Measurements from ENCODE around the gene HNRNPF. TPM values are rescaled to one million over a fixed set of nuclear protein-coding genes. Genes with fewer than 3 reads are reported as not detected.
A peak's percentile ranks its signal among the peaks of the same experiment; 100 is the strongest.

HNRNPF gene
- total RNA-seq, 2 experiments from 2014 or later: 477 to 494 TPM

GRCh38 chr10:43419997-43420368, 11.0 kb upstream of the HNRNPF start:
- H3K4me1 Mint-ChIP-seq: peaks cover 48% of the 10 kb centered on the region
- peak overlapping the region; percentile 62 for H3K4me3 Mint-ChIP-seq
- H3K36me3 Mint-ChIP-seq (ENCODE audit: low read depth): peaks cover 3% of the 10 kb centered on the region
- H3K9me3 Mint-ChIP-seq: no peaks in the 10 kb centered on the region
- CTCF ChIA-PET: interaction anchor here (0.9 to 3.1 kb wide), 4 partner anchors 10 to 29 kb away, joined by 3 to 14 read pairs (median 8); partner anchors contain the start of genes HNRNPF and ZNF487
- peak overlapping the region; percentile 97 for H3K27ac Mint-ChIP-seq
- DNase-seq: no peak
- no peaks in the 10 kb centered on the region for H3K27me3 Mint-ChIP-seq
- POLR2A ChIA-PET: interaction anchor here (0.7 to 5.3 kb wide), 14 partner anchors 8 to 300 kb away, joined by 3 to 197 read pairs (median 6); partner anchors contain the start of genes CSGALNACT2, HNRNPF and ZNF487

DNA sequence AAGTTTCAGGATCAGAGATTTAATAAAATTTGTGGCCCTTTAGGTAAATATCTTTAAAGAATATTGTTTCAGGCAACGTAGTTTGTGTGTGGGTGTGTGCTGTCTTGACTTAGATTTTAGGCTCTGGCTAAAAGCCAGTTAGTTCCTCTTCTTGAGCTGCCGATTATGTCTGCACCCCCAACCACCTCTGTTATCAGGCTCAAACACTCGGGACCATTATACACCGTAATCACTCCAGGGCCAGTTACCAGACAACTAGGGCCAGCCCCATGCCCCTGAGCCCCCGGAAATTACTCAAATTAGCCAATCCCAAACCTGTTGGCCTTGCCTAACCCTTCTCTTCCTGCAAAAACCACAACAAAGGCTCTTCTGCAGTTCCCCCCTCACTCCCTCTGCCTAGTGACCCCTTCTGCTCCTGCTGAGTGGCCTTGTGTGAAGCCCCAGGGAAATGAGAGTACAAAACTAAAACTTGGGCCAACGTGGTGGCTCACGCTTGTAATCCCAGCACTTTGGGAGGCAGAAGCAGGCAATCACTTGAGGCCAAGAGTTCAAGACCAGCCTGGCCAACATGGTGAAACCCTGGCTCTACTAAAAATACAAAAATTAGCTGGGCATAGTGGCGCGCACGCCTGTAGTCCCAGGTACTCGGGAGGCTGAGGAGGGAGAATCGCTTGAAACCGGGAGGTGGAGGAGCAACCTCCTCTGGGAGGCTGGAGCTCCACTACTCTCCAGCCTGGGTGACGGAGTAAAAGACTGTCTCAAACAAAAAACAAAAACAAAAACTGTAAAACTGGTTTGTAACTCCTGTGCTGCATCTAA, 9.2 kb upstream of the HNRNPF start:
- Mint-ChIP-seq H3K4me3 (peak overlapping the region; percentile 58), H3K27me3 (no peaks in the 10 kb centered on the region), H3K9me3 (no peaks in the 10 kb centered on the region), H3K4me1 (peaks cover 48% of the 10 kb centered on the region), H3K36me3 (ENCODE audit: low read depth) (peaks cover 3% of the 10 kb centered on the region), H3K27ac (peak overlapping the region; percentile 97)
- ChIA-PET CTCF (interaction anchor here (0.7 to 3.1 kb wide), 4 partner anchors 8 to 43 kb away, joined by 3 to 14 read pairs (median 8); partner anchors contain the start of genes HNRNPF and ZNF487), POLR2A (interaction anchor here (1.1 to 5.3 kb wide), 9 partner anchors 9 to 280 kb away, joined by 3 to 197 read pairs (median 6); partner anchors contain the start of genes CSGALNACT2, HNRNPF and ZNF487)
- peak; percentile 62 for DNase-seq

- no peak overlapping the region for H3K27ac Mint-ChIP-seq
Observed at GRCh38 chr10:43415544-43415943, 6.6 kb upstream of the HNRNPF start.

GRCh38 chr10:43411536-43411935, 2.5 kb upstream of the HNRNPF start:
- Mint-ChIP-seq H3K36me3 (ENCODE audit: low read depth) (peaks cover 16% of the 10 kb centered on the region), H3K27me3 (no peaks in the 10 kb centered on the region), H3K4me1 (peaks cover 28% of the 10 kb centered on the region), H3K4me3 (no peak overlapping the region), H3K9me3 (no peaks in the 10 kb centered on the region), H3K27ac (no peak overlapping the region)
- ChIA-PET CTCF (interaction anchor here (2.7 kb wide), 1 partner anchor 16 kb away, joined by 11 read pairs; no protein-coding TSS in a partner anchor), POLR2A (interaction anchor here (1.1 to 8.5 kb wide), 4 partner anchors 8 to 31 kb away, joined by 4 to 197 read pairs (median 102); partner anchors contain the start of gene ZNF487)
- no peak for DNase-seq

More at GRCh38 chr10:43415544-43415943, 6.6 kb upstream of the HNRNPF start:
- peaks cover 50% of the 10 kb centered on the region for H3K4me1 Mint-ChIP-seq
- H3K9me3 Mint-ChIP-seq: no peaks in the 10 kb centered on the region
- H3K27me3 Mint-ChIP-seq: no peaks in the 10 kb centered on the region
- no peak overlapping the region for H3K4me3 Mint-ChIP-seq
- H3K36me3 Mint-ChIP-seq (ENCODE audit: low read depth): peaks cover 5% of the 10 kb centered on the region
- no peak for DNase-seq
- ChIA-PET POLR2A (interaction anchor here (1.5 to 8.5 kb wide), 2 partner anchors 8 to 18 kb away, joined by 7 to 136 read pairs; no protein-coding TSS in a partner anchor), CTCF (no interaction called here)

DNA sequence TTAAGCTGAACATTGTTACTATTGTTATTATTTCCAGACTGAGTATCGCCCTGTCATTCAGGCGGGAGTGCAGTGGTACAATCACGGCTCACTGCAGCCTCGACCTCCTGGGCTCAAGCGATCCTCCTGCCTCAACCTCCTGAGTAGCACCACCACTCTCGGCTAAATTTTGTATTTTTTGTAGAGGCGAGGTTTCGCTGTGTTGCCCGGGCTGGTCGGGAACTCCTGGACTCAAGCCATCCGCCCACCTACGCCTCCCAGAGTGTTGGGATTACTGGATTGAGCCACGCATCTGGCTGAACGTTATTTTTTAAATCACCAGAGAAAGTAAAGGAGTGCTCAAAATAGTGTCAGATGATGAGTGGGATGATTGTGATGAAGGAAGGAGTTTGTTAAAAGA, 1.4 kb upstream of the HNRNPF start:
- ChIA-PET CTCF (interaction anchor here (0.7 to 2.7 kb wide), 6 partner anchors 9 to 38 kb away, joined by 3 to 14 read pairs (median 4); no protein-coding TSS in a partner anchor), POLR2A (interaction anchor here (1.3 to 8.5 kb wide), 9 partner anchors 9 to 270 kb away, joined by 3 to 197 read pairs (median 11); partner anchors contain the start of gene ZNF487)
- no peaks in the 10 kb centered on the region for H3K9me3 Mint-ChIP-seq
- H3K4me1 Mint-ChIP-seq: peaks cover 23% of the 10 kb centered on the region
- no peak for DNase-seq
- H3K4me3 Mint-ChIP-seq: peak overlapping the region; percentile 86
- H3K36me3 Mint-ChIP-seq (ENCODE audit: low read depth): peaks cover 28% of the 10 kb centered on the region
- peak overlapping the region; percentile 96 for H3K27ac Mint-ChIP-seq
- no peaks in the 10 kb centered on the region for H3K27me3 Mint-ChIP-seq

DNA sequence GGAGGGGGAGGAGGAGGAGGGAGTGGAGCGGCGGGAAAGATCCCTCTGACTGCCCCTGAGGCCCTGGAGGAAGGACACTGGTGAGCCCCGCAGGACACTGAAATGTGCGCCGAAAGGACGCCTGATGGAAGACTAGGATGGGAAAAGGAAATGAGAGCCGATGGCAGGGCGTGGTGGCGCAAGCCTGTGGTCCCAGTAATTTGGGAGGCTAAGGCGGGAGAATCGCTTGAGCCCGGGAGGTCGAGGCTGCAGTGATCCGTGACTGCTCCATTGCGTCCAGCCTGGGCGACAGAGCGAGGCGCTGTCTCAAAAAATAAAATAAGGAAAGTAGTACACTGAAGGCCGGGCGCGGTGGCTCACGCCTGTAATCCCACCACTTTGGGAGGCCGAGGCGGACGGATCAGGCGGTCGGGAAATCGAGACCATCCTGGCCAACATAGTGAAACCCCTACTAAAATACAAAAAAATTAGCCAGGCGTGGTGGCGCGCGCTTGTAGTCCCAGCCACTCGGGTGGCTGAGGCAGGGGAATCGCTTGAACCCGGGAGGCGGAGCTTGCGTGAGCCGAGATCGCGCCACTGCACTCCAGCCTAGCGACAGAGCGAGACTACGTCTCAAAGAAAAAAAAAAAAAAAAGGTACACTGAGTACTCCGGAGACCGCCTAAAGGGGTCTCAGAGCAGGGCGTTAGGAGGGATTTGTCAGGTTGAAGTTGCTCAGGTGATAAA, 561 bp upstream of the HNRNPF start:
- no peaks in the 10 kb centered on the region for H3K27me3 Mint-ChIP-seq
- H3K36me3 Mint-ChIP-seq (ENCODE audit: low read depth): peaks cover 35% of the 10 kb centered on the region
- H3K4me1 Mint-ChIP-seq: peaks cover 22% of the 10 kb centered on the region
- peak overlapping the region; percentile 86 for H3K4me3 Mint-ChIP-seq
- H3K27ac Mint-ChIP-seq: peak overlapping the region; percentile 96
- CTCF ChIA-PET: interaction anchor here (0.7 to 2.7 kb wide), 6 partner anchors 9 to 39 kb away, joined by 3 to 14 read pairs (median 4); no protein-coding TSS in a partner anchor
- DNase-seq: peak; percentile 86
- POLR2A ChIA-PET: interaction anchor here (0.7 to 8.5 kb wide), 19 partner anchors 10 to 271 kb away, joined by 3 to 197 read pairs (median 5); partner anchors contain the start of genes CSGALNACT2 and ZNF487
- H3K9me3 Mint-ChIP-seq: no peaks in the 10 kb centered on the region

DNA sequence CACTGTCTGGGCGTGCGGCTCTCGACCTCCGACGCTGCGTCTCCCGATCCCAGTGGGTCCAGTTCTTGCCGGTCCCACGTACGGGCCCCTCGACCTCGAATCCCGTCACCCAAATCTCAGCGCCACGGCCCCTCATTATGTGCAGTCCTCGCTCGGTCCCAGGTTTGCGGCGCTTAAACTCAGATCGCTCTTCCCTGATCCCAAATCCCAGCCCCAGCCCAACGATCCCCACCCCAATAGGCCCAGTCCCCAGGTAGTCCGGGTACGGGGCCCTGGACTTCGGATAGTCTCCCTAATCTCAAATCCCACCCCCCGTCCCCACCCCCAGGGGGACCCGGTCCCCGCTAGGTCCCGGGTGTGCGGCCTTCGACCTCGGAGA, 666 bp downstream of the HNRNPF start:
- ChIA-PET POLR2A (interaction anchor here (1.0 to 7.7 kb wide), 14 partner anchors 8 to 279 kb away, joined by 3 to 197 read pairs (median 6); partner anchors contain the start of genes CSGALNACT2 and ZNF487), CTCF (interaction anchor here (0.8 to 1.0 kb wide), 4 partner anchors 12 to 54 kb away, joined by 3 read pairs; no protein-coding TSS in a partner anchor)
- no peak for DNase-seq
- Mint-ChIP-seq H3K9me3 (no peaks in the 10 kb centered on the region), H3K4me1 (peaks cover 30% of the 10 kb centered on the region), H3K36me3 (ENCODE audit: low read depth) (peaks cover 47% of the 10 kb centered on the region), H3K4me3 (peak overlapping the region; percentile 86), H3K27me3 (no peaks in the 10 kb centered on the region), H3K27ac (peak overlapping the region; percentile 96)

- Mint-ChIP-seq H3K4me1 (peaks cover 36% of the 10 kb centered on the region), H3K4me3 (peak overlapping the region; percentile 86), H3K27me3 (no peaks in the 10 kb centered on the region), H3K36me3 (ENCODE audit: low read depth) (peaks cover 53% of the 10 kb centered on the region), H3K9me3 (no peaks in the 10 kb centered on the region), H3K27ac (peak overlapping the region; percentile 96)
- ChIA-PET POLR2A (interaction anchor here (0.7 to 7.7 kb wide), 19 partner anchors 8 to 279 kb away, joined by 3 to 197 read pairs (median 5); partner anchors contain the start of genes CSGALNACT2 and ZNF487), CTCF (interaction anchor here (0.8 to 1.4 kb wide), 8 partner anchors 9 to 115 kb away, joined by 3 to 7 read pairs (median 3); no protein-coding TSS in a partner anchor)
- peak; percentile 88 for DNase-seq
Observed at GRCh38 chr10:43407576-43408330, 1.2 kb downstream of the HNRNPF start.

DNA sequence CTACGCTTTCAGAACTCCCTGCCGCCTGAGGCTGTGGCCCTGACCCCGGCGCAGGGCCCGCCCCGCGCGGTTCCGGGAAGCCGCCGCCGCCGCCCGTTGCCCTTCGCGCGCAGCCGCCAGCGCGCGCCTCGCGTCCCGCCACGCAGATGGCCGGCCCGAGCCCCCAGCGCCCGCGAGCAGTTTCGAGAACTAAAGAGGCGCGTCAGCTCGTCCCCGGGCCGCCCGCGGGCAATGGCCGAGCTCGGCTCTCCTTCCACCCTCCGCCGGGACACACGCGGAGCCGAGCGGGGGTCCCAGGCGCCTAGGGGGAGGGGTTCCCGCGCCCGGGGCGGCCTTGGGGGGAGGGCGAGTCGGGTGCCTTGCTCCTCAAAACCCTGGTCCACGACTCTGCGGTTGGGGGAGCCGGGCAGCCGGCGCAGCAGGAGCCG, 1.8 kb downstream of the HNRNPF start:
- Mint-ChIP-seq H3K27ac (peak overlapping the region; percentile 96), H3K36me3 (ENCODE audit: low read depth) (peaks cover 58% of the 10 kb centered on the region), H3K9me3 (no peaks in the 10 kb centered on the region), H3K4me3 (peak overlapping the region; percentile 86), H3K27me3 (no peaks in the 10 kb centered on the region), H3K4me1 (peaks cover 41% of the 10 kb centered on the region)
- peak; percentile 68 for DNase-seq
- CTCF ChIA-PET: interaction anchor here (0.8 to 1.4 kb wide), 6 partner anchors 8 to 115 kb away, joined by 3 to 7 read pairs (median 3); no protein-coding TSS in a partner anchor
- POLR2A ChIA-PET: interaction anchor here (0.7 to 7.7 kb wide), 18 partner anchors 9 to 268 kb away, joined by 3 to 197 read pairs (median 5); partner anchors contain the start of genes CSGALNACT2 and ZNF487

GRCh38 chr10:43404704-43405084, 4.3 kb downstream of the HNRNPF start:
- peaks cover 72% of the 10 kb centered on the region for H3K36me3 Mint-ChIP-seq (ENCODE audit: low read depth)
- no peaks in the 10 kb centered on the region for H3K9me3 Mint-ChIP-seq
- DNase-seq: no peak
- H3K4me3 Mint-ChIP-seq: peak overlapping the region; percentile 86
- ChIA-PET CTCF (interaction anchor here (1.6 kb wide), 1 partner anchor 9 kb away, joined by 6 read pairs; no protein-coding TSS in a partner anchor), POLR2A (interaction anchor here (1.0 to 3.9 kb wide), 7 partner anchors 8 to 266 kb away, joined by 3 to 192 read pairs (median 6); partner anchors contain the start of gene ZNF487)
- H3K4me1 Mint-ChIP-seq: peaks cover 46% of the 10 kb centered on the region
- H3K27me3 Mint-ChIP-seq: no peaks in the 10 kb centered on the region
- H3K27ac Mint-ChIP-seq: peak overlapping the region; percentile 93

GRCh38 chr10:43403911-43404703, 4.9 kb downstream of the HNRNPF start:
- peak overlapping the region; percentile 86 for H3K4me3 Mint-ChIP-seq
- peaks cover 52% of the 10 kb centered on the region for H3K4me1 Mint-ChIP-seq
- peak overlapping the region; percentile 93 for H3K27ac Mint-ChIP-seq
- no peak for DNase-seq
- ChIA-PET CTCF (interaction anchor here (0.8 to 1.6 kb wide), 4 partner anchors 8 to 45 kb away, joined by 3 to 6 read pairs (median 3); no protein-coding TSS in a partner anchor), POLR2A (interaction anchor here (0.7 to 2.2 kb wide), 11 partner anchors 9 to 265 kb away, joined by 3 to 10 read pairs (median 4); no protein-coding TSS in a partner anchor)
- no peaks in the 10 kb centered on the region for H3K27me3 Mint-ChIP-seq
- peaks cover 77% of the 10 kb centered on the region for H3K36me3 Mint-ChIP-seq (ENCODE audit: low read depth)
- no peaks in the 10 kb centered on the region for H3K9me3 Mint-ChIP-seq
